SK-N-SH (cell line): ENCODE results near the gene MBNL2. TPM values are rescaled to one million over a fixed set of nuclear protein-coding genes. Genes with fewer than 3 reads are reported as not detected.
A peak's percentile ranks its signal among the peaks of the same experiment; 100 is the strongest.

ENCODE experiments used
- CTCF ChIA-PET: fragments of 300-600, 350-600 bp; formaldehyde crosslinking; extraction: SDS; loops from one replicate; lab custom pipeline; 2021; lab: Yijun Ruan, JAX
- POLR2A ChIA-PET: fragments of 350-600 bp; sonication (Branson Sonifier 250); formaldehyde crosslinking; extraction: SDS; loops from one replicate; lab custom pipeline; 2020; ENCODE audit warnings: antibody characterized with exemption, inconsistent platforms; lab: Yijun Ruan, JAX
- DNase-seq: peaks from one replicate; pipeline ENCODE4 v3.0.0; 2012
- H2AFZ ChIP-seq: fragments of 200-600 bp; sonication (generic); 2 replicates; pipeline ENCODE4 v1.8.1; 2016; ENCODE audit warnings: antibody characterized with exemption, mild to moderate bottlenecking, low read depth
- H3F3A ChIP-seq: fragments of 200-600 bp; sonication (generic); replicated peaks from 2 replicates; pipeline ENCODE3; 2016; ENCODE audit warnings: antibody characterized with exemption, mild to moderate bottlenecking; ENCODE audit not compliant: insufficient read depth
- H3K27ac ChIP-seq, 2 experiments: fragments of 200-500 bp in 1 of 2; fragments of 200-600 bp in 1 of 2; sonication (Bioruptor generic) in 1 of 2; sonication (generic), shearing (Covaris generic) in 1 of 2; 2 replicates each; pipeline versions ENCODE4 v1.5.1 to v1.6.1; 2014 to 2016; ENCODE audit warnings: low read depth in 2 of 2, inconsistent platforms in 1 of 2, low read length in 1 of 2, mild to moderate bottlenecking in 1 of 2, mixed read lengths in 1 of 2
- H3K27me3 ChIP-seq: fragments of 200-600 bp; sonication (generic), shearing (Covaris generic); 2 replicates; pipeline ENCODE4 v1.6.1; 2016; ENCODE audit warnings: mixed run types; ENCODE audit not compliant: insufficient read depth
- H3K36me3 ChIP-seq, 2 experiments: fragments of 200-500 bp in 1 of 2; fragments of 200-600 bp in 1 of 2; sonication (Bioruptor generic) in 1 of 2; sonication (generic) in 1 of 2; replicated peaks in 1 of 2; 2 replicates each; pipeline versions ENCODE3 to v1.5.1; 2014 to 2016; ENCODE audit warnings: low read length in 1 of 2, mild to moderate bottlenecking in 1 of 2; ENCODE audit not compliant: insufficient read depth in 2 of 2, control insufficient read depth in 1 of 2
- H3K4me1 ChIP-seq, 2 experiments: fragments of 200-500 bp in 1 of 2; fragments of 200-600 bp in 1 of 2; sonication (Bioruptor generic) in 1 of 2; sonication (generic), shearing (Covaris generic) in 1 of 2; 2 replicates each; pipeline versions ENCODE4 v1.5.1 to v1.6.1; 2014 to 2016; ENCODE audit warnings: low read depth in 1 of 2, low read length in 1 of 2, mixed run types in 1 of 2; ENCODE audit not compliant: insufficient read depth in 2 of 2, control insufficient read depth in 1 of 2
- H3K4me2 ChIP-seq: fragments of 200-600 bp; sonication (generic), shearing (Covaris generic); 2 replicates; pipeline ENCODE4 v1.6.1; 2017; ENCODE audit warnings: mixed run types
- H3K4me3 ChIP-seq, 2 experiments: fragments of 200-500 bp in 1 of 2; fragments of 200-600 bp in 1 of 2; sonication (Bioruptor generic) in 1 of 2; sonication (generic), shearing (Covaris generic) in 1 of 2; 2 replicates each; pipeline versions ENCODE4 v1.5.1 to v1.8.1; 2014 to 2016; ENCODE audit warnings: low read depth in 2 of 2, inconsistent platforms in 1 of 2, low read length in 1 of 2, mild to moderate bottlenecking in 1 of 2, mixed read lengths in 1 of 2, moderate library complexity in 1 of 2
- H3K79me2 ChIP-seq: fragments of 200-600 bp; sonication (generic); 2 replicates; pipeline ENCODE4 v1.8.1; 2017; ENCODE audit warnings: mild to moderate bottlenecking; ENCODE audit not compliant: insufficient read depth
- H3K9ac ChIP-seq: fragments of 200-600 bp; sonication (generic); 2 replicates; pipeline ENCODE4 v1.6.1; 2017; ENCODE audit warnings: mixed run types
- H3K9me2 ChIP-seq: fragments of 200-600 bp; sonication (generic); 2 replicates; pipeline ENCODE4 v1.6.1; 2017; ENCODE audit warnings: mixed run types
- H3K9me3 ChIP-seq: fragments of 200-600 bp; sonication (generic); 2 replicates; pipeline ENCODE4 v1.6.1; 2017; ENCODE audit warnings: mixed run types, mild to moderate bottlenecking, moderate library complexity
- H4K20me1 ChIP-seq: fragments of 200-600 bp; sonication (generic); 2 replicates; pipeline ENCODE4 v1.6.1; 2017; ENCODE audit warnings: mild to moderate bottlenecking, mixed run types; ENCODE audit not compliant: insufficient read depth
- CHD2 ChIP-seq: fragments of 150-350 bp; IDR thresholded peaks from 2 replicates; pipeline ENCODE4 v1.6.1; 2018; ENCODE audit warnings: low read length; ENCODE audit not compliant: partially characterized antibody
- EZH2phosphoT487 ChIP-seq: fragments of 200-600 bp; sonication (generic); IDR thresholded peaks from 2 replicates; pipeline ENCODE4 v1.6.1; 2017; ENCODE audit warnings: low read depth, mixed run types, mild to moderate bottlenecking, antibody characterized with exemption, moderate library complexity, borderline replicate concordance
- FOSL2 ChIP-seq: IDR thresholded peaks from 2 replicates; pipeline ENCODE4 v1.4.0; 2012; ENCODE audit warnings: low read depth, mild to moderate bottlenecking, moderate library complexity, borderline replicate concordance
- FOXJ3 ChIP-seq: sonication (generic); formaldehyde crosslinking; IDR thresholded peaks from 2 replicates; pipeline ENCODE4 v1.5.1; 2020; ENCODE audit warnings: mild to moderate bottlenecking, missing genetic modification reagents
- RCOR1 ChIP-seq: fragments of 150-350 bp; IDR thresholded peaks from 2 replicates; pipeline ENCODE4 v1.6.1; 2017; ENCODE audit warnings: antibody characterized with exemption, low read length
- TEAD4 ChIP-seq: IDR thresholded peaks from 2 replicates; pipeline ENCODE4 v1.4.0; 2012; ENCODE audit warnings: mild to moderate bottlenecking, borderline replicate concordance; ENCODE audit not compliant: insufficient read depth
- WGBS: methylation state at CpG from one replicate; pipeline ENCODE4 v1.1.6; 2017; ENCODE audit warnings: low lambda C conversion rate; 5-methylcytosine and 5-hydroxymethylcytosine counted together
- polyA plus RNA-seq, 3 experiments: library from polyadenylated mRNA; depleted of rRNA; stranded (reverse); fragments of >200 nt; gene quantifications; 2 replicates each; pipeline ENCODE4 v1.2.3, GENCODE V29; 2012
- TF ChIP-seq, protein P1 (sequence below): IDR thresholded peaks from 2 replicates; pipeline ENCODE4 v1.4.0; 2012; ENCODE audit warnings: low read depth, borderline replicate concordance
- TF ChIP-seq, protein P2 (sequence below): IDR thresholded peaks from 2 replicates; pipeline ENCODE4 v1.4.0; 2012; ENCODE audit warnings: low read depth
- TF ChIP-seq, protein P3 (sequence below): IDR thresholded peaks from 2 replicates; pipeline ENCODE4 v1.4.0; 2012; ENCODE audit warnings: low read depth, borderline replicate concordance

Gene MBNL2
- polyA plus RNA-seq, 1 of the 3 experiments (the other 2 are of a cell fraction) = 24.5 TPM

DNA sequence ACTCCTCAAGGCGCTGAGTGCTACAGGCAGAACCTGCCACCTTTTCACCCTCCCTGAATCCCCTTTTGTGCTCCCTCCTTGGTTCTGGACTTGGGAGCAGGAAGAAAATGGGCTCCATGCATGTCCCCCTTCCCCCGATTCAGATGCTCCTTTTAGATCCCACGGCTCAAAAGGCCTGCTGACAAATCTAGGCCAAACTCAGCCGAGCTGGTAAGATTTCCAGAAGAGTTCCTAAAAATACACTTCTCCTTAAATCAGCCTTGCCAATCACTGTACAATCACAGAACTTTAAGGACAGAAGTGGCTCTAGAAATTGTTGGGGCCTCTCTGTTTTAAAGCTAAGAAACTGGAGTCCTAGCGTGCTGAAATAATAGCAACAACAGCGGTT, 37.3 kb downstream of the MBNL2 start:
- Histone ChIP-seq H3K4me3 (no peak overlapping the region), H3K27ac (peak overlapping the region; percentile 82 to 97; a peak in 3 of 4 replicates), H3K9me2 (no peaks in the 10 kb centered on the region), H2AFZ (no peak overlapping the region), H3K79me2 (peaks cover 91% of the 10 kb centered on the region), H3K4me2 (peak overlapping the region; percentile 70), H4K20me1 (no peaks in the 10 kb centered on the region), H3K27me3 (no peaks in the 10 kb centered on the region), H3K4me1 (peaks cover 31 to 54% of the 10 kb centered on the region in 2 experiments), H3K36me3 (peaks cover 5 to 35% of the 10 kb centered on the region in 2 experiments), H3F3A (peaks cover 53% of the 10 kb centered on the region), H3K9ac (peak overlapping the region; percentile 70; the same call in 1 of the 2 replicates), H3K9me3 (no peaks in the 10 kb centered on the region)
- CTCF ChIA-PET = interaction anchor here (1.4 kb wide), 1 partner anchor 9 kb away, joined by 3 read pairs; no protein-coding TSS in a partner anchor
- WGBS = 93% methylated on average over 6 of the region's 6 CpGs
- no peak for TF ChIP-seq CHD2
- no peak for TF ChIP-seq TEAD4
- no peak for TF ChIP-seq FOXJ3 (CRISPR knock-in tag)
- TF ChIP-seq, protein P1, sequence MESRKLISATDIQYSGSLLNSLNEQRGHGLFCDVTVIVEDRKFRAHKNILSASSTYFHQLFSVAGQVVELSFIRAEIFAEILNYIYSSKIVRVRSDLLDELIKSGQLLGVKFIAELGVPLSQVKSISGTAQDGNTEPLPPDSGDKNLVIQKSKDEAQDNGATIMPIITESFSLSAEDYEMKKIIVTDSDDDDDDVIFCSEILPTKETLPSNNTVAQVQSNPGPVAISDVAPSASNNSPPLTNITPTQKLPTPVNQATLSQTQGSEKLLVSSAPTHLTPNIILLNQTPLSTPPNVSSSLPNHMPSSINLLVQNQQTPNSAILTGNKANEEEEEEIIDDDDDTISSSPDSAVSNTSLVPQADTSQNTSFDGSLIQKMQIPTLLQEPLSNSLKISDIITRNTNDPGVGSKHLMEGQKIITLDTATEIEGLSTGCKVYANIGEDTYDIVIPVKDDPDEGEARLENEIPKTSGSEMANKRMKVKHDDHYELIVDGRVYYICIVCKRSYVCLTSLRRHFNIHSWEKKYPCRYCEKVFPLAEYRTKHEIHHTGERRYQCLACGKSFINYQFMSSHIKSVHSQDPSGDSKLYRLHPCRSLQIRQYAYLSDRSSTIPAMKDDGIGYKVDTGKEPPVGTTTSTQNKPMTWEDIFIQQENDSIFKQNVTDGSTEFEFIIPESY = no peak
- TF ChIP-seq, protein P2, sequence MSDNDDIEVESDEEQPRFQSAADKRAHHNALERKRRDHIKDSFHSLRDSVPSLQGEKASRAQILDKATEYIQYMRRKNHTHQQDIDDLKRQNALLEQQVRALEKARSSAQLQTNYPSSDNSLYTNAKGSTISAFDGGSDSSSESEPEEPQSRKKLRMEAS = no peak
- no peak for DNase-seq
- POLR2A ChIA-PET = no interaction called here

DNA sequence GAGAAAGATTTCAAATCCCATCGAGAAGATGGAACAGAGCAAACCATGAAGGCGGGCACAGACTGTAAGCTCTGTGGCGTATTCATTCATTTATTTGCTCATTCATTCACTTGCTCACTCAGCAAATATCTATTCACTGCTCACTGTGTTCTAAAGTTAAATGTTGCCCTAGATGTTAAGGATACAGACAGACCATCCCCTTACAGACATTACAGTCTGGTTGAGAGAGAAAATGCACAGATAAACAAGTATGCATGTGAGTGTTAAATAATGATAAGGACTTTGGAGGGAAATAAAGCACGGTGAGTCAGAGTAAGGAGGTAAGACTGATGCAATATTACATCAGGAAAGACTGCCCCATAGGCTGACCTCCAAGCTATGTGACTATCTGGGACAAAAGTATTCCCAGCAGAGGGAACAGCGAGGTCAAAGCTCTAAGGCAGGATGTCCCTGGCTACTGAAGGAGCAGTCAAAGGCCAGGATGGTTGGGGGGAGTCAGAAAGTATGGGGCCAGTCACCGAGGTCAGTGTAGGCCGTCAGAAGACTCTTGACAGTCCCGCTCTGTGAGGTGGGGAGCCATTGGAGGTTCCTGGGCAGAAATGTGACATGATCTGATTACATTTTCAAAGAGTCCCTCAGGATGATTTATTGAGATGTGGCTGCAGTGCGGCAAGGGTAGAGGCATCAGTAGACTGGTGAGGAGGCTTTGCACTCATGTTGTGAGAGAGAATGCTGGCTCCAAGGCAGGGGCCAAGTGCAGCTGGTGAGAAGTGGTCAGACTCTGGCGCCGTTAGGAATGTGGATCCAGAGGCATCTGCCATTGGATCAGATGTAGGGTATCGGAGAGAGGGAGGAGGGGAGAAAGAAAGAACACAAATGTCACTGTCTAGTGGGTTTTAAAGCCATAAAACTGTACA, 37.9 kb downstream of the MBNL2 start:
- H3F3A ChIP-seq = peaks cover 53% of the 10 kb centered on the region
- ChIA-PET CTCF (interaction anchor here (1.4 kb wide), 1 partner anchor 10 kb away, joined by 3 read pairs; no protein-coding TSS in a partner anchor), POLR2A (no interaction called here)
- H3K4me1 ChIP-seq = peaks cover 33 to 54% of the 10 kb centered on the region in 2 experiments
- H3K27me3 ChIP-seq = no peaks in the 10 kb centered on the region
- no peak for DNase-seq
- H3K36me3 ChIP-seq = peaks cover 7 to 41% of the 10 kb centered on the region in 2 experiments
- no peak overlapping the region for H2AFZ ChIP-seq
- no peak overlapping the region; the same call in 1 of the 2 replicates for H3K9ac ChIP-seq
- H3K4me2 ChIP-seq = 0 out of 2 replicates have a peak overlapping the region, but pooled peaks have one; percentile 70
- H4K20me1 ChIP-seq = no peaks in the 10 kb centered on the region
- H3K9me2 ChIP-seq = no peaks in the 10 kb centered on the region
- 86% methylated on average over 12 of the region's 12 CpGs for WGBS
- H3K79me2 ChIP-seq = peaks cover 91% of the 10 kb centered on the region
- TF ChIP-seq FOSL2 (peak; percentile 11; the same call in 1 of the 2 replicates), RCOR1 (no peak), EZH2phosphoT487 (no peak)
- TF ChIP-seq, protein P3, sequence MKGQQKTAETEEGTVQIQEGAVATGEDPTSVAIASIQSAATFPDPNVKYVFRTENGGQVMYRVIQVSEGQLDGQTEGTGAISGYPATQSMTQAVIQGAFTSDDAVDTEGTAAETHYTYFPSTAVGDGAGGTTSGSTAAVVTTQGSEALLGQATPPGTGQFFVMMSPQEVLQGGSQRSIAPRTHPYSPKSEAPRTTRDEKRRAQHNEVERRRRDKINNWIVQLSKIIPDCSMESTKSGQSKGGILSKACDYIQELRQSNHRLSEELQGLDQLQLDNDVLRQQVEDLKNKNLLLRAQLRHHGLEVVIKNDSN = no peak
- H3K9me3 ChIP-seq = no peaks in the 10 kb centered on the region
- H3K4me3 ChIP-seq = no peak overlapping the region
- H3K27ac ChIP-seq = peak overlapping the region in 1 of 2 experiments; percentile 97; a peak in 3 of 4 replicates
